Measurements from ENCODE around the gene EMX2.

GRCh38 chr10:117550076-117550475, 7.5 kb downstream of the EMX2 start:
- TF ChIP-seq CTCF (IDR thresholded peaks at IDR 0.05; ENCODE audit: poor library complexity) (no peak), EZH2 (IDR thresholded peaks at IDR 0.05; ENCODE audit: borderline replicate concordance) (no peak), EZH2phosphoT487 (IDR thresholded peaks at IDR 0.05; ENCODE audit: low read depth, severe bottlenecking, unreplicated experiment) (no peak)

Measured in hepatocyte (in vitro differentiated cells).